ENCODE measurements around the gene PADI2. TPM values are rescaled to one million over a fixed set of nuclear protein-coding genes. Genes with fewer than 3 reads are reported as not detected.

Gene PADI2
- total RNA-seq, 1 experiment from 2014 or later = 0.16 TPM

GRCh38 chr1:17148950-17149608 lies 29.8 kb upstream of the PADI2 start:
- H3K9me3 Mint-ChIP-seq (ENCODE audit: unreplicated experiment) = peaks cover 18% of the 10 kb centered on the region
- CTCF ChIA-PET = interaction anchor here (0.6 kb wide), 1 partner anchor 291 kb away, joined by 4 read pairs; no protein-coding TSS in a partner anchor
- no peak for DNase-seq (ENCODE audit: unreplicated experiment)
- no peak overlapping the region for H3K4me3 Mint-ChIP-seq (ENCODE audit: unreplicated experiment)
- peaks cover 6% of the 10 kb centered on the region for H3K36me3 Mint-ChIP-seq (ENCODE audit: insufficient read depth, unreplicated experiment)
- no TSS peak for BruUV-seq (replicated peaks)
- H3K27ac Mint-ChIP-seq (ENCODE audit: low read depth, unreplicated experiment) = no peak overlapping the region
- no peaks in the 10 kb centered on the region for H3K27me3 Mint-ChIP-seq (ENCODE audit: insufficient read depth, unreplicated experiment)
- no peak for TF ChIP-seq CTCF (IDR thresholded peaks at IDR 0.05; ENCODE audit: unreplicated experiment)
- intact Hi-C loops (cut with micrococcal nuclease) = no loop called here
- POLR2A ChIA-PET = no interaction called here
- H3K4me1 Mint-ChIP-seq (ENCODE audit: insufficient read depth, unreplicated experiment) = peaks cover 7% of the 10 kb centered on the region

GRCh38 chr1:17145648-17146047 lies 26.4 kb upstream of the PADI2 start:
- H3K27ac Mint-ChIP-seq (ENCODE audit: low read depth, unreplicated experiment) = no peak overlapping the region
- intact Hi-C loops (cut with micrococcal nuclease) = no loop called here
- TF ChIP-seq CTCF (IDR thresholded peaks at IDR 0.05; ENCODE audit: unreplicated experiment) = no peak
- POLR2A ChIA-PET = no interaction called here
- no TSS peak for BruUV-seq (replicated peaks)
- H3K27me3 Mint-ChIP-seq (ENCODE audit: insufficient read depth, unreplicated experiment) = no peaks in the 10 kb centered on the region
- peaks cover 7% of the 10 kb centered on the region for H3K4me1 Mint-ChIP-seq (ENCODE audit: insufficient read depth, unreplicated experiment)
- no peak for DNase-seq (ENCODE audit: unreplicated experiment)
- no peaks in the 10 kb centered on the region for H3K9me3 Mint-ChIP-seq (ENCODE audit: unreplicated experiment)
- H3K4me3 Mint-ChIP-seq (ENCODE audit: unreplicated experiment) = no peak overlapping the region
- no peaks in the 10 kb centered on the region for H3K36me3 Mint-ChIP-seq (ENCODE audit: insufficient read depth, unreplicated experiment)
- CTCF ChIA-PET = no interaction called here

GRCh38 chr1:17143760-17144159 lies 24.5 kb upstream of the PADI2 start:
- intact Hi-C loops (cut with micrococcal nuclease) = no loop called here

More at GRCh38 chr1:17143760-17144159, 24.5 kb upstream of the PADI2 start:
- Mint-ChIP-seq H3K4me3 (ENCODE audit: unreplicated experiment) (no peak overlapping the region), H3K27me3 (ENCODE audit: insufficient read depth, unreplicated experiment) (no peaks in the 10 kb centered on the region), H3K9me3 (ENCODE audit: unreplicated experiment) (no peaks in the 10 kb centered on the region), H3K27ac (ENCODE audit: low read depth, unreplicated experiment) (no peak overlapping the region), H3K4me1 (ENCODE audit: insufficient read depth, unreplicated experiment) (peaks cover 15% of the 10 kb centered on the region), H3K36me3 (ENCODE audit: insufficient read depth, unreplicated experiment) (no peaks in the 10 kb centered on the region)
- ChIA-PET POLR2A (no interaction called here), CTCF (interaction anchor here (0.6 kb wide), 2 partner anchors 14 to 241 kb away, joined by 3 read pairs; no protein-coding TSS in a partner anchor)
- DNase-seq (ENCODE audit: unreplicated experiment) = no peak
- BruUV-seq (replicated peaks) = no TSS peak
- TF ChIP-seq CTCF (IDR thresholded peaks at IDR 0.05; ENCODE audit: unreplicated experiment) = no peak

Data from MCF 10A (cell line).